Measurements from ENCODE around the gene FGB. TPM values are rescaled to one million over a fixed set of nuclear protein-coding genes. Genes with fewer than 3 reads are reported as not detected.

FGB gene
- total RNA-seq (1 to 10 TPM in 3 of 5 donors, not detected in 2; 2.5 to 4.2 (median 3.0) TPM), total RNA-seq (0 to 0.12 (median 0) reads per million in 29 experiments)
- total RNA-seq (2013) = 0.64 TPM

GRCh38 chr4:154562697-154563254 is at the start of gene FGB:
TSS of gene FGB (plus strand) at chr4:154563011. CDS start at chr4:154563019, 8 bp downstream.
- Mint-ChIP-seq H3K4me1 (no peaks in the 10 kb centered on the region), H3K27ac (no peak within 1 kb of the TSS), H3K9me3 (no peaks in the 10 kb centered on the region), H3K27me3 (peaks cover 2 to 13% of the 10 kb centered on the region in 2 donors), H3K36me3 (no peaks in the 10 kb centered on the region), H3K4me3 (no peak within 1 kb of the TSS)
- no peaks in the 10 kb centered on the region for H3K4me1 ChIP-seq (ENCODE audit: control insufficient read depth in 1 of 2, extremely low read depth in 1 of 2, insufficient read depth in 2 of 2, low read length in 2 of 2)
- POLR2A ChIA-PET = no interaction called here
- DNase-seq (no peak), ATAC-seq (replicated peaks in 1 of 4) (no peak)
- no peaks in the 10 kb centered on the region for H3K36me3 ChIP-seq (ENCODE audit: control insufficient read depth in 2 of 2, extremely low read depth in 1 of 2, insufficient read depth in 1 of 2, low read length in 1 of 2)
- whole genome bisulfite sequencing (ENCODE audit: insufficient coverage) = no CpG with 5 or more reads among the region's 2 CpGs
- CTCF ChIA-PET = interaction anchor here (0.6 to 1.3 kb wide), 5 partner anchors 9 to 59 kb away, joined by 3 to 5 read pairs (median 3); no protein-coding TSS in a partner anchor
- H3K9me3 ChIP-seq = no peaks in the 10 kb centered on the region
- no peak within 1 kb of the TSS for H3K27ac ChIP-seq (ENCODE audit: low read length)
- H3K4me3 ChIP-seq (ENCODE audit: control insufficient read depth in 1 of 2, extremely low read depth in 1 of 2, low read length in 1 of 2) = no peak within 1 kb of the TSS
- H3K27me3 ChIP-seq (replicated peaks in 1 of 2; ENCODE audit: control insufficient read depth in 2 of 2, extremely low read depth in 1 of 2, insufficient read depth in 2 of 2, low read length in 1 of 2) = peaks cover 0 to 2% of the 10 kb centered on the region in 2 experiments

GRCh38 chr4:154516318-154517029 is 46.3 kb upstream of the FGB start:
- no CpG with 5 or more reads among the region's 1 CpG for WGBS (ENCODE audit: insufficient coverage)
- H3K27me3 ChIP-seq (replicated peaks in 1 of 2; ENCODE audit: control insufficient read depth in 2 of 2, extremely low read depth in 1 of 2, insufficient read depth in 2 of 2, low read length in 1 of 2) = peaks cover 0 to 4% of the 10 kb centered on the region in 2 experiments

GRCh38 chr4:154517591-154517990 is 45.2 kb upstream of the FGB start:
- H3K4me1 ChIP-seq (ENCODE audit: control insufficient read depth in 1 of 2, extremely low read depth in 1 of 2, insufficient read depth in 2 of 2, low read length in 2 of 2) = no peaks in the 10 kb centered on the region
- no peak overlapping the region for H3K27ac ChIP-seq (ENCODE audit: low read length)
- DNase-seq = no peak
- H3K36me3 Mint-ChIP-seq = no peaks in the 10 kb centered on the region
- H3K4me3 Mint-ChIP-seq = no peak overlapping the region
- peaks cover 0 to 6% (median 0%) of the 10 kb centered on the region in 3 donors for H3K4me1 Mint-ChIP-seq
- H3K9me3 Mint-ChIP-seq = no peaks in the 10 kb centered on the region
- ChIA-PET POLR2A (no interaction called here), CTCF (no interaction called here)
- WGBS (ENCODE audit: insufficient coverage) = 92% methylated on average over 3 of the region's 4 CpGs
- H3K36me3 ChIP-seq (ENCODE audit: control insufficient read depth in 2 of 2, extremely low read depth in 1 of 2, insufficient read depth in 1 of 2, low read length in 1 of 2) = no peaks in the 10 kb centered on the region
- H3K27ac Mint-ChIP-seq = no peak overlapping the region
- H3K4me3 ChIP-seq (ENCODE audit: control insufficient read depth in 1 of 2, extremely low read depth in 1 of 2, low read length in 1 of 2) = no peak overlapping the region
- peaks cover 33 to 42% of the 10 kb centered on the region in 2 donors for H3K27me3 Mint-ChIP-seq
- peaks cover 0 to 3% of the 10 kb centered on the region in 2 experiments for H3K27me3 ChIP-seq (replicated peaks in 1 of 2; ENCODE audit: control insufficient read depth in 2 of 2, extremely low read depth in 1 of 2, insufficient read depth in 2 of 2, low read length in 1 of 2)
- no peak for ATAC-seq (replicated peaks in 1 of 4)
- no peaks in the 10 kb centered on the region for H3K9me3 ChIP-seq

More at GRCh38 chr4:154516318-154517029, 46.3 kb upstream of the FGB start:
- Mint-ChIP-seq H3K27me3 (peaks cover 39 to 40% of the 10 kb centered on the region in 2 donors), H3K9me3 (no peaks in the 10 kb centered on the region), H3K36me3 (no peaks in the 10 kb centered on the region), H3K27ac (no peak overlapping the region), H3K4me3 (no peak overlapping the region), H3K4me1 (peaks cover 0 to 6% (median 0%) of the 10 kb centered on the region in 3 donors)
- H3K4me1 ChIP-seq (ENCODE audit: control insufficient read depth in 1 of 2, extremely low read depth in 1 of 2, insufficient read depth in 2 of 2, low read length in 2 of 2) = no peaks in the 10 kb centered on the region
- H3K9me3 ChIP-seq = no peaks in the 10 kb centered on the region
- H3K4me3 ChIP-seq (ENCODE audit: control insufficient read depth in 1 of 2, extremely low read depth in 1 of 2, low read length in 1 of 2) = no peak overlapping the region
- DNase-seq = no peak
- POLR2A ChIA-PET = no interaction called here
- no peaks in the 10 kb centered on the region for H3K36me3 ChIP-seq (ENCODE audit: control insufficient read depth in 2 of 2, extremely low read depth in 1 of 2, insufficient read depth in 1 of 2, low read length in 1 of 2)
- ATAC-seq (replicated peaks in 1 of 4) = no peak
- H3K27ac ChIP-seq (ENCODE audit: low read length) = no peak overlapping the region
- CTCF ChIA-PET = no interaction called here

DNA sequence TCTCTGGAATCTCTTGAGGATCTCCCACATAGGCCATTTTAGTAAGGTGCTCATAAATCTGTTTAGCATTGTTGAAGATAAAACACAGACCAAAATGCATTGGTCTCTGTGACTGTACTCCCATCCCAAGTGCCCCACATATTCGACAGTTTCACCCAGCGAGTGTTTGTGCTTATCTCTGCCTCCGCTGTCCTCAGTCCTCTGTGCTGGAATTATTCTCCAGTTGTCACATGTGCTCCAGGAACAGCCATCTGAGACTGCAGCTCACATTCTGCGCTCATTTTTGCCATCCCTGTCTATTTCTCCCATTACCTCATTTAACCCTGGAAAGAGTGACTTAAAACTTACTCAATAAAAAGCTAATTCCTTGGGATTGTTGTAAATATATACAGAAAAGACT is 43.6 kb upstream of the FGB start:
- Mint-ChIP-seq H3K4me1 (peaks cover 0 to 6% (median 0%) of the 10 kb centered on the region in 3 donors), H3K27ac (no peak overlapping the region), H3K9me3 (no peaks in the 10 kb centered on the region), H3K36me3 (no peaks in the 10 kb centered on the region), H3K27me3 (peaks cover 24 to 48% of the 10 kb centered on the region in 2 donors), H3K4me3 (no peak overlapping the region)
- WGBS (ENCODE audit: insufficient coverage) = 84% methylated on average over 3 of the region's 4 CpGs
- Histone ChIP-seq H3K27ac (ENCODE audit: low read length) (no peak overlapping the region), H3K36me3 (ENCODE audit: control insufficient read depth in 2 of 2, extremely low read depth in 1 of 2, insufficient read depth in 1 of 2, low read length in 1 of 2) (no peaks in the 10 kb centered on the region), H3K4me3 (ENCODE audit: control insufficient read depth in 1 of 2, extremely low read depth in 1 of 2, low read length in 1 of 2) (no peak overlapping the region), H3K4me1 (ENCODE audit: control insufficient read depth in 1 of 2, extremely low read depth in 1 of 2, insufficient read depth in 2 of 2, low read length in 2 of 2) (no peaks in the 10 kb centered on the region), H3K9me3 (no peaks in the 10 kb centered on the region), H3K27me3 (replicated peaks in 1 of 2; ENCODE audit: control insufficient read depth in 2 of 2, extremely low read depth in 1 of 2, insufficient read depth in 2 of 2, low read length in 1 of 2) (peaks cover 0 to 14% of the 10 kb centered on the region in 2 experiments)
- ChIA-PET POLR2A (no interaction called here), CTCF (no interaction called here)
- ATAC-seq (replicated peaks in 1 of 4) (no peak), DNase-seq (no peak)

- Mint-ChIP-seq H3K4me1 (peaks cover 0 to 6% (median 0%) of the 10 kb centered on the region in 3 donors), H3K27me3 (peaks cover 31 to 55% of the 10 kb centered on the region in 2 donors), H3K4me3 (no peak overlapping the region), H3K9me3 (no peaks in the 10 kb centered on the region), H3K36me3 (no peaks in the 10 kb centered on the region), H3K27ac (no peak overlapping the region)
- DNase-seq = no peak
- Histone ChIP-seq H3K36me3 (ENCODE audit: control insufficient read depth in 2 of 2, extremely low read depth in 1 of 2, insufficient read depth in 1 of 2, low read length in 1 of 2) (no peaks in the 10 kb centered on the region), H3K27ac (ENCODE audit: low read length) (no peak overlapping the region), H3K9me3 (no peaks in the 10 kb centered on the region), H3K27me3 (replicated peaks in 1 of 2; ENCODE audit: control insufficient read depth in 2 of 2, extremely low read depth in 1 of 2, insufficient read depth in 2 of 2, low read length in 1 of 2) (peaks cover 0 to 15% of the 10 kb centered on the region in 2 experiments), H3K4me3 (ENCODE audit: control insufficient read depth in 1 of 2, extremely low read depth in 1 of 2, low read length in 1 of 2) (no peak overlapping the region), H3K4me1 (ENCODE audit: control insufficient read depth in 1 of 2, extremely low read depth in 1 of 2, insufficient read depth in 2 of 2, low read length in 2 of 2) (no peaks in the 10 kb centered on the region)
- ChIA-PET CTCF (interaction anchor here in 1 of 2 donors (0.6 kb wide), 1 partner anchor 15 kb away, joined by 3 read pairs; no protein-coding TSS in a partner anchor), POLR2A (no interaction called here)
- no peak for ATAC-seq (replicated peaks in 1 of 4)
These were observed 41.2 kb upstream of the FGB start for GRCh38 chr4:154521607-154522006.

DNA sequence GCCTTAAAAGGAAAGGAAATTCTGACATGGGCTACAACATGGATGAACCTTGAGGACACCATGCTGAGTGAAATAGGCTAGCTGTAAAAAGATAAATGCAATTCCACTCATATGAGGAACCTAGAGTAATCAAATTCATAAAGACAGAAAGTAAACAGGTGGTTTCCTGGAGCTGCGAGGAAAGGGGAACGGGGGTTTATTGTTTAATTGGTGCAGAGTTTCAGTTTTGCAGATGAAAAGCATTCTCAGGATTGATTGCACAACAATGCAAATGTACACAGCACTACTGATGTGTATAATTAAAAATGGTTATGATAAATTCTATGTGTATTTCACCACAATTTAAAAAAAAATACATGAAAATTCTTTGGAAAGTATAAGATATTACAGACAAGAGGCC is 36.7 kb upstream of the FGB start:
- H3K36me3 Mint-ChIP-seq = no peaks in the 10 kb centered on the region
- H3K4me1 Mint-ChIP-seq = no peaks in the 10 kb centered on the region
- Histone ChIP-seq H3K9me3 (no peaks in the 10 kb centered on the region), H3K4me3 (ENCODE audit: control insufficient read depth in 1 of 2, extremely low read depth in 1 of 2, low read length in 1 of 2) (no peak overlapping the region), H3K36me3 (ENCODE audit: control insufficient read depth in 2 of 2, extremely low read depth in 1 of 2, insufficient read depth in 1 of 2, low read length in 1 of 2) (no peaks in the 10 kb centered on the region), H3K4me1 (ENCODE audit: control insufficient read depth in 1 of 2, extremely low read depth in 1 of 2, insufficient read depth in 2 of 2, low read length in 2 of 2) (no peaks in the 10 kb centered on the region), H3K27me3 (replicated peaks in 1 of 2; ENCODE audit: control insufficient read depth in 2 of 2, extremely low read depth in 1 of 2, insufficient read depth in 2 of 2, low read length in 1 of 2) (peaks cover 0 to 20% of the 10 kb centered on the region in 2 experiments), H3K27ac (ENCODE audit: low read length) (no peak overlapping the region)
- H3K4me3 Mint-ChIP-seq = no peak overlapping the region
- ATAC-seq (replicated peaks in 1 of 4) (no peak), DNase-seq (no peak)
- WGBS (ENCODE audit: insufficient coverage) = no CpG with 5 or more reads among the region's 2 CpGs
- H3K9me3 Mint-ChIP-seq = no peaks in the 10 kb centered on the region
- ChIA-PET CTCF (no interaction called here), POLR2A (no interaction called here)
- peaks cover 18 to 38% of the 10 kb centered on the region in 2 donors for H3K27me3 Mint-ChIP-seq
- H3K27ac Mint-ChIP-seq = no peak overlapping the region

Data from T-cell (primary cell).